Left ventricle myocardium inferior (tissue), 1 donor: ENCODE measurements around the gene GINS1. TPM values are rescaled to one million over a fixed set of nuclear protein-coding genes. Genes with fewer than 3 reads are reported as not detected.
"Not testable (repeated sequence)": the region's sequence is repeated elsewhere in the genome, so short reads cannot be mapped to it uniquely, and the experiment has no call there.

ENCODE experiments used
- DNase-seq: peaks from one replicate; pipeline ENCODE4 v3.0.0-alpha.2; 2020
- H3K27ac ChIP-seq: fragments of 200-600 bp; replicated peaks from 2 replicates; pipeline ENCODE4 v1.8.0; 2021
- H3K27me3 ChIP-seq: fragments of 200-600 bp; 2 replicates; pipeline ENCODE4 v1.8.0; 2021; ENCODE audit warnings: low read depth
- H3K36me3 ChIP-seq: fragments of 200-600 bp; 2 replicates; pipeline ENCODE4 v1.8.0; 2021
- H3K4me1 ChIP-seq: fragments of 200-600 bp; 2 replicates; pipeline ENCODE4 v1.8.0; 2021
- H3K4me3 ChIP-seq: fragments of 200-600 bp; 2 replicates; pipeline ENCODE4 v1.8.0; 2021; ENCODE audit warnings: mild to moderate bottlenecking, moderate library complexity
- H3K9me3 ChIP-seq: fragments of 200-600 bp; replicated peaks from 2 replicates; pipeline ENCODE4 v1.8.0; 2021
- CTCF ChIP-seq: fragments of 200-600 bp; IDR thresholded peaks from 2 replicates; pipeline ENCODE4 v1.8.0; 2021; ENCODE audit warnings: antibody characterized with exemption, mild to moderate bottlenecking, borderline replicate concordance
- intact Hi-C: fragments of 100-400 bp; cut with micrococcal nuclease; formaldehyde crosslinking; loops from one replicate; pipeline ENCODE4 v1.11.0; 2022
- total RNA-seq: library from RNA; stranded (reverse); fragmentation: NEBNext Ultra II Directional; extraction: Animal tissue kit (Norgen Biotek cat#: 25700); gene quantifications from one replicate; pipeline ENCODE4 v1.2.1, GENCODE V29; 2021
- donor health status: DM: no; HTN: yes; CAD: no; lungs with severe emphysema.

The GINS1 gene
- total RNA-seq, 1 donor from 2014 or later = 0.41 TPM

DNA sequence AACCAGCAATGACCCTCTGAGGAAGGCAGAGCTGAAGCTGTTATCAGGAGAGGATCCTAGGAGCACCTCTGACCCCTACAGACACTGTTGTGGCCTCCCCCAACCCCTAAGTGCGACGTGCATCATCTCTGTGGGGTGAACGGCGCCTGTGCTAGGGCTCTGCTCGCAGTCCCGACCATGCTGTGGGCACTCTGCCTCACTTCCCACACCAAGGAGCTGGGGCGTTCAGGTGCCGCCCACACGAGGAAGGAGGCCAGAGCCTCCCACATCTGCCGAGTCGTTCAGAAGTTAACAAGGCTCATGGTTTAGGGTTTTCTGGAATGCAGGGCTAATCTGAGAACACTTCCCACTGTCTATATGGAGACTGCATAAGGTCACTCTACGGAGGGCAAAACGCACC is 62.1 kb downstream of the GINS1 start:
- Histone ChIP-seq H3K4me3 (no peak overlapping the region), H3K9me3 (no peaks in the 10 kb centered on the region), H3K4me1 (peaks cover 10% of the 10 kb centered on the region), H3K36me3 (peaks cover 34% of the 10 kb centered on the region), H3K27me3 (no peaks in the 10 kb centered on the region), H3K27ac (no peak overlapping the region)
- no peak for DNase-seq
- intact Hi-C loops = no loop called here
- no peak for TF ChIP-seq CTCF

- H3K27me3 ChIP-seq = no peaks in the 10 kb centered on the region
- TF ChIP-seq CTCF = peak; percentile 35
- H3K9me3 ChIP-seq = no peaks in the 10 kb centered on the region
- no peak overlapping the region for H3K4me3 ChIP-seq
- no peak overlapping the region for H3K27ac ChIP-seq
- peaks cover 5% of the 10 kb centered on the region for H3K4me1 ChIP-seq
- no peak for DNase-seq
- peaks cover 34% of the 10 kb centered on the region for H3K36me3 ChIP-seq
- intact Hi-C loops = no loop called here
Measured at GRCh38 chr20:25470045-25470444, 62.6 kb downstream of the GINS1 start.

GRCh38 chr20:25471020-25471419 is 63.5 kb downstream of the GINS1 start:
- no peak for DNase-seq
- Histone ChIP-seq H3K27me3 (no peaks in the 10 kb centered on the region), H3K27ac (no peak overlapping the region), H3K9me3 (no peaks in the 10 kb centered on the region), H3K4me3 (no peak overlapping the region), H3K4me1 (no peaks in the 10 kb centered on the region), H3K36me3 (peaks cover 36% of the 10 kb centered on the region)
- intact Hi-C loops = no loop called here
- TF ChIP-seq CTCF = no peak

GRCh38 chr20:25473297-25473696 is 65.8 kb downstream of the GINS1 start:
- H3K27ac ChIP-seq, H3K4me1 ChIP-seq, H3K4me3 ChIP-seq, H3K9me3 ChIP-seq, DNase-seq, intact Hi-C loops, H3K27me3 ChIP-seq: not testable (repeated sequence)
- H3K36me3 ChIP-seq = peaks cover 35% of the 10 kb centered on the region

DNA sequence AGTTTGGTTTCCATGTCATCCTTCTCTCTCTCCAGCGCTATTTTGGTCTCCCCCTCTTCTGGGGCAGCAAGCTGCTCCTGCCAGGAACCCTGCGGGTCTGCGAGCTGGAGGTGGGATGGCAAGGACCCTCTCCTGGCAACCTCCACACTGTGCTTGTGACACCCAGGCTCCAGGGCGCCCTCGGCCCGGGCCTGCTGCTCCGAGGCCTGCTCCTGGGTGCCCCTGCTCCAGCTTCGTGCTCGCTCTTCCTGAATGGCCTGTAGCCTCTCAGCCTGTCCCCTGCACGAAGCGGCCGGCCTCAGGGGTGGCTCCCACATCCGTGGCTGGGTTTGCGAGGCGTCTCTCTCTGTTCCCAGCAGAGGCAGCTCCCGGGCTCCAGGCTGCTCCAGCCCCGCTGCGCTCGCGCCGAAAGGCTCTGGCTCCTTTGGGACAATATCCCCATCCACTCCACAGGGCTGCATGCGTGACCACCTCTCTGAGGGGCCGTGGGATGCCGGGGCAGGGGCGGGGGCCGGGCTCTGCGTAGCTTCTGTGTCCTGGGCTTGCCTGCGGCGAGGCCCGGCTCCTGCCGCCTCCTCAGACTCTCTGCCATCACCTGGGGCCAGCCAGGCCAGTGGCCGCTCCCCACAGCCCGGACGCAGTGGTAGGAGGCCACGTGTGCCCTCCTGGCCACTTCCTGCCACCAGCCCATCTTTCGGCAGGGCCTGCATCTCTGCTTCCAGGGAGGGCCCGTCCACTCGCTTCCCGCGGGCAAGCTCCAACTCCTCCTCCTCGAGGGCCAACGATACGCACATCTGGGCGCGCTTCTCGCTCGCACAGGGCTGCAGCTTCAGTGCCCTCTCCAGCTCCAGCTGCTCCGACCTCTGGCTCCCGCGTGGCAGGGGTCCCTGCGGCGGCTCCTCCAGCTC is 68.9 kb downstream of the GINS1 start:
- Histone ChIP-seq H3K9me3 (no peaks in the 10 kb centered on the region), H3K36me3 (peaks cover 49% of the 10 kb centered on the region), H3K4me3 (no peak overlapping the region), H3K27me3 (no peaks in the 10 kb centered on the region), H3K27ac (no peak overlapping the region), H3K4me1 (no peaks in the 10 kb centered on the region)
- TF ChIP-seq CTCF = no peak
- DNase-seq = no peak
- intact Hi-C loops = no loop called here
